Glutamatergic neuron (in vitro differentiated cells): ENCODE measurements around the gene KIF26B. TPM values are rescaled to one million over a fixed set of nuclear protein-coding genes. Genes with fewer than 3 reads are reported as not detected.

Source experiments
- DNase-seq: peaks from one replicate; pipeline ENCODE4 v3.0.0; 2022
- H3K27ac Mint-ChIP-seq: one replicate; pipeline ENCODE4 v1.8.0; 2020; ENCODE audit warnings: mild to moderate bottlenecking, mixed read lengths, inconsistent platforms; ENCODE audit not compliant: unreplicated experiment
- H3K27me3 Mint-ChIP-seq: one replicate; pipeline ENCODE4 v1.8.0; 2020; ENCODE audit warnings: mild to moderate bottlenecking, moderate library complexity, mixed read lengths, inconsistent platforms; ENCODE audit not compliant: unreplicated experiment
- H3K36me3 Mint-ChIP-seq: one replicate; pipeline ENCODE4 v1.8.0; 2020; ENCODE audit warnings: mild to moderate bottlenecking, mixed read lengths, inconsistent platforms; ENCODE audit not compliant: unreplicated experiment
- H3K4me1 Mint-ChIP-seq: one replicate; pipeline ENCODE4 v1.8.0; 2020; ENCODE audit warnings: mild to moderate bottlenecking, low read depth, mixed read lengths, inconsistent platforms; ENCODE audit not compliant: unreplicated experiment
- H3K4me3 Mint-ChIP-seq: one replicate; pipeline ENCODE4 v1.8.0; 2020; ENCODE audit warnings: mild to moderate bottlenecking, mixed read lengths, inconsistent platforms; ENCODE audit not compliant: unreplicated experiment
- H3K9me3 Mint-ChIP-seq: one replicate; pipeline ENCODE4 v1.8.0; 2020; ENCODE audit warnings: mild to moderate bottlenecking, moderate library complexity, mixed read lengths, inconsistent platforms; ENCODE audit not compliant: unreplicated experiment
- CTCF ChIP-seq: fragments of 200-600 bp; sonication (generic); IDR thresholded peaks from one replicate; pipeline ENCODE4 v1.5.0; 2021; ENCODE audit not compliant: partially characterized antibody, unreplicated experiment
- total RNA-seq: library from RNA; stranded (reverse); fragmentation: NEBNext Ultra II Directional; extraction: Animal tissue kit (Norgen Biotek cat#: 25700); gene quantifications from one replicate; pipeline ENCODE4 v1.2.1, GENCODE V29; 2021; ENCODE audit not compliant: unreplicated experiment

The KIF26B gene
- total RNA-seq, 1 donor from 2014 or later = 2.4 TPM

GRCh38 chr1:245605480-245606156 lies 450.8 kb downstream of the KIF26B start:
- DNase-seq = no peak
- Mint-ChIP-seq H3K27me3 (peaks cover 5% of the 10 kb centered on the region), H3K4me3 (no peak overlapping the region), H3K27ac (no peak overlapping the region), H3K9me3 (peaks cover 2% of the 10 kb centered on the region), H3K36me3 (peaks cover 4% of the 10 kb centered on the region), H3K4me1 (peaks cover 13% of the 10 kb centered on the region)
- no peak for TF ChIP-seq CTCF

- peaks cover 5% of the 10 kb centered on the region for H3K27me3 Mint-ChIP-seq
- no peak for DNase-seq
- no peak overlapping the region for H3K4me3 Mint-ChIP-seq
- peaks cover 2% of the 10 kb centered on the region for H3K9me3 Mint-ChIP-seq
- peaks cover 14% of the 10 kb centered on the region for H3K4me1 Mint-ChIP-seq
- peaks cover 4% of the 10 kb centered on the region for H3K36me3 Mint-ChIP-seq
- TF ChIP-seq CTCF = no peak
- no peak overlapping the region for H3K27ac Mint-ChIP-seq
Observed at GRCh38 chr1:245606157-245606725, 451.5 kb downstream of the KIF26B start.

- no peak for TF ChIP-seq CTCF
- Mint-ChIP-seq H3K9me3 (peaks cover 2% of the 10 kb centered on the region), H3K27ac (no peak overlapping the region), H3K36me3 (peaks cover 4% of the 10 kb centered on the region), H3K27me3 (peaks cover 5% of the 10 kb centered on the region), H3K4me3 (no peak overlapping the region), H3K4me1 (peaks cover 15% of the 10 kb centered on the region)
- DNase-seq = no peak
Observed at GRCh38 chr1:245608271-245608670, 453.5 kb downstream of the KIF26B start.

- TF ChIP-seq CTCF = no peak
- H3K4me1 Mint-ChIP-seq = peaks cover 15% of the 10 kb centered on the region
- H3K27me3 Mint-ChIP-seq = peaks cover 5% of the 10 kb centered on the region
- peaks cover 4% of the 10 kb centered on the region for H3K36me3 Mint-ChIP-seq
- H3K4me3 Mint-ChIP-seq = no peak overlapping the region
- DNase-seq = no peak
- peaks cover 2% of the 10 kb centered on the region for H3K9me3 Mint-ChIP-seq
- no peak overlapping the region for H3K27ac Mint-ChIP-seq
Observed at GRCh38 chr1:245609354-245610150, 454.8 kb downstream of the KIF26B start.

GRCh38 chr1:245611251-245611650 lies 456.5 kb downstream of the KIF26B start:
- no peak for TF ChIP-seq CTCF
- H3K4me1 Mint-ChIP-seq = peaks cover 14% of the 10 kb centered on the region
- peaks cover 2% of the 10 kb centered on the region for H3K9me3 Mint-ChIP-seq
- no peak overlapping the region for H3K4me3 Mint-ChIP-seq
- no peak for DNase-seq
- H3K27ac Mint-ChIP-seq = no peak overlapping the region
- H3K27me3 Mint-ChIP-seq = peaks cover 5% of the 10 kb centered on the region
- no peaks in the 10 kb centered on the region for H3K36me3 Mint-ChIP-seq
